Measurements from ENCODE around the gene NTPCR. TPM values are rescaled to one million over a fixed set of nuclear protein-coding genes. Genes with fewer than 3 reads are reported as not detected.
"Not testable (repeated sequence)": the region's sequence is repeated elsewhere in the genome, so short reads cannot be mapped to it uniquely, and the experiment has no call there.

The NTPCR gene
- total and polyA plus RNA-seq, 7 donors, result 34.8 to 75.1 (median 65.0) TPM

DNA sequence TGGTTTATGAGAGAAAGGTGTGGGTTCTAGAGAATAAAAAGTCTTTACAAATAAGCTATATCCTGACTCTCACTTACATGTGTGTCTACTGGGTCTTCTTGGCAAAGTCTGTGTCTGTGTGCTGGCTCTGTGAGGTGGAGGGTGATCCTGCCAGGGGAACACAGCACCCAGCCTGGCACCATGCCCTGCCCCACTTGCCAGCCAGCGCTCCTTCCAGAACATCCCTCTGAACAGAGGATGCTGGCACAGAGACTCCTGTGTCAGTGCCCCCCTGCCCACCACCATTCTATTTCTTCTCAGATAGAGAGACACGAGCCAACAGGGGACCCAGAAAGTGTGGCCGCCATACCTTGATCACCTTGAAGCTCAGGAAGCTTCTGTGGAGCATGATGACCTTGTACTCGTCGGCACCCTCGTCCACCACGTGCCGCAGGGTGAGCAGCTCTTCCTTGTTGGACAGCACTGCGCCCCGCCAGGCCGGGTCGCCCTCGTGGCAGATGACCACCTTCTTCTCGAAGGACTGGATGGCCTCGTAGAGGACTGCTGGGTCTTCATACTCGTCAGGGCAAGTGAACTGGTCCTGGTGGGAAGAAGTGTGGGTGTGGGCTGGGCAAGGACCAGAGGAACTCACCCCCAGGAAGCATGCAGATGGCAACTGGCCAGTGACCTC is 49.7 kb downstream of the NTPCR start:
- no peak overlapping the region for H3K27ac ChIP-seq
- DNase-seq (no peak), ATAC-seq (no peak)
- no peaks in the 10 kb centered on the region for H3K4me1 ChIP-seq
- no peaks in the 10 kb centered on the region for H3K27me3 ChIP-seq (ENCODE audit: insufficient read depth in 3 of 3, low read length in 2 of 3)
- intact Hi-C loops (cut with DNase I), result no loop called here
- H3K36me3 ChIP-seq (ENCODE audit: insufficient read depth in 1 of 2, low read depth in 1 of 2), result no peaks in the 10 kb centered on the region
- no peak for TF ChIP-seq CTCF (IDR thresholded peaks at IDR 0.05)
- H3K4me3 ChIP-seq, result no peak overlapping the region
- no peaks in the 10 kb centered on the region for H3K9me3 ChIP-seq
- WGBS, 3 donors, result 91 to 94% (median 93%) methylated on average over 16 of the region's 16 CpGs

- DNase-seq; H3K27ac ChIP-seq; H3K27me3 ChIP-seq (ENCODE audit: insufficient read depth in 3 of 3, low read length in 2 of 3); H3K9me3 ChIP-seq; intact Hi-C loops (cut with DNase I); H3K4me3 ChIP-seq; ATAC-seq; H3K36me3 ChIP-seq (ENCODE audit: insufficient read depth in 1 of 2, low read depth in 1 of 2); H3K4me1 ChIP-seq: not testable (repeated sequence)
- 95 to 96% (median 96%) methylated on average over 5 of the region's 5 CpGs for WGBS, 3 donors
Measured at GRCh38 chr1:233003638-233004037, 53.2 kb downstream of the NTPCR start.

DNA sequence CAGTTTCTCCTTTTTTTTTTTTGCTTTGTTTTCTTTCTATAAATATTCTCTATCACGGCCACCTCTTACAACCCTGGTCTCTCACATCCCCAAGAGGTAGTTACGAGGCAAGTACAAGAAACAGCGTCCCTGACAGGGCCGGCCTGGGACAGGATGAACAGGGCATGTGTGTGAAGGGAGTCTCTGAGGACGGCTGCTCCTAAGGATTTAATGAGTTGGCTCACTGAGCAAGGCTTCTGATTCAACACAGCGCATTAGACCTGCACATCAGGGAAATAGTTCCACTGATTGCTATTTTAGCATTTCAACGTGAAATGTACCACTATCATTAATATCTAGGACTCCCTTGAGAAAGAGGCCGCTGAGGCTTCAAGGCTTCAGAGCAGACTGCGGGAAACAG is 54.0 kb downstream of the NTPCR start:
- H3K27ac ChIP-seq, result no peak overlapping the region
- no peak for TF ChIP-seq CTCF (IDR thresholded peaks at IDR 0.05)
- WGBS, 3 donors, result 82 to 88% (median 82%) methylated on average over 9 of the region's 9 CpGs
- H3K27me3 ChIP-seq (ENCODE audit: insufficient read depth in 3 of 3, low read length in 2 of 3), result no peaks in the 10 kb centered on the region
- H3K4me1 ChIP-seq, result no peaks in the 10 kb centered on the region
- DNase-seq (no peak), ATAC-seq (no peak)
- H3K9me3 ChIP-seq, result no peaks in the 10 kb centered on the region
- H3K4me3 ChIP-seq, result no peak overlapping the region
- intact Hi-C loops (cut with DNase I), result no loop called here
- no peaks in the 10 kb centered on the region for H3K36me3 ChIP-seq (ENCODE audit: insufficient read depth in 1 of 2, low read depth in 1 of 2)

- ATAC-seq (no peak), DNase-seq (no peak)
- 89 to 93% (median 92%) methylated on average over 5 of the region's 5 CpGs for WGBS, 3 donors
- no peak overlapping the region for H3K4me3 ChIP-seq
- no peaks in the 10 kb centered on the region for H3K36me3 ChIP-seq (ENCODE audit: insufficient read depth in 1 of 2, low read depth in 1 of 2)
- H3K4me1 ChIP-seq, result no peaks in the 10 kb centered on the region
- intact Hi-C loops (cut with DNase I), result no loop called here
- no peaks in the 10 kb centered on the region for H3K27me3 ChIP-seq (ENCODE audit: insufficient read depth in 3 of 3, low read length in 2 of 3)
- no peak for TF ChIP-seq CTCF (IDR thresholded peaks at IDR 0.05)
- no peaks in the 10 kb centered on the region for H3K9me3 ChIP-seq
- no peak overlapping the region for H3K27ac ChIP-seq
Measured at GRCh38 chr1:233005156-233005555, 54.7 kb downstream of the NTPCR start.

DNA sequence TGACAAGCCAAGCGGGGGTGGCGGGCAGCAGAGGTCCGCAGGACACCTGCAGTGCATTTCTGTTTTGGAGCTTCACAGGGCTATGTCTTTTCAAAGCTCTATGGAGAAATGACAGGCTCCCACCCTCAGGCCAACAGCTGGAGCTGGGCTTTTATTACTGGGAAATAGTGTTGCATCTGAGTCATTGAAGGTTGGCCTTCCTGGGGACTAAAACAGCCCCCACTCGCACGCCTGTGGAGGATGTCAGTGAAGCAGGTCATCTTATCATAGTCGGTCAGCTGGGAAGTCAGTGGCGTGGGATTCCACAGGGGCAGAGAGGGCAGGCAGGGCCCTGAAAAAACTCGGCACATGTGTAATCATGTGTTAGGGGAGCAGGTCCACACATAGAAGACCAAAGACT is 55.3 kb downstream of the NTPCR start:
- intact Hi-C loops (cut with DNase I), result no loop called here
- H3K27me3 ChIP-seq (ENCODE audit: insufficient read depth in 3 of 3, low read length in 2 of 3), result no peaks in the 10 kb centered on the region
- no peaks in the 10 kb centered on the region for H3K36me3 ChIP-seq (ENCODE audit: insufficient read depth in 1 of 2, low read depth in 1 of 2)
- DNase-seq (no peak), ATAC-seq (no peak)
- no peaks in the 10 kb centered on the region for H3K9me3 ChIP-seq
- WGBS, 3 donors, result 78 to 80% (median 79%) methylated on average over 8 of the region's 8 CpGs
- TF ChIP-seq CTCF (IDR thresholded peaks at IDR 0.05), result no peak
- no peak overlapping the region for H3K27ac ChIP-seq
- H3K4me1 ChIP-seq, result no peaks in the 10 kb centered on the region
- no peak overlapping the region for H3K4me3 ChIP-seq
